GM23338 (cell line): ENCODE measurements around the gene ART1. TPM values are rescaled to one million over a fixed set of nuclear protein-coding genes. Genes with fewer than 3 reads are reported as not detected.
A peak's percentile ranks its signal among the peaks of the same experiment; 100 is the strongest.
"Not testable (repeated sequence)": the region's sequence is repeated elsewhere in the genome, so short reads cannot be mapped to it uniquely, and the experiment has no call there.

ENCODE experiments used
- ATAC-seq: fragments of 200-7000 bp; cut with Tn5 transposase; 3 replicates; pipeline ENCODE4 v1.9.1; 2020
- DNase-seq: peaks from one replicate; pipeline ENCODE4 v3.0.0-alpha.2; 2015; ENCODE audit warnings: low spot score
- H2AFZ ChIP-seq: fragments of 200-600 bp; sonication (generic); 2 replicates; pipeline ENCODE4 v1.8.0; 2016; ENCODE audit warnings: antibody characterized with exemption, mild to moderate bottlenecking, moderate library complexity
- H3F3A ChIP-seq: fragments of 200-600 bp; sonication (generic); replicated peaks from 2 replicates; pipeline ENCODE4 v1.8.0; 2017; ENCODE audit warnings: antibody characterized with exemption, mixed run types, low read depth
- H3K27ac ChIP-seq: fragments of 200-600 bp; sonication (generic); 2 replicates; pipeline ENCODE4 v1.6.1; 2016; ENCODE audit warnings: low read depth
- H3K27me3 ChIP-seq: fragments of 200-600 bp; sonication (generic); 2 replicates; pipeline ENCODE4 v1.8.0; 2016; ENCODE audit warnings: mild to moderate bottlenecking, mixed run types, moderate library complexity; ENCODE audit not compliant: insufficient read depth
- H3K36me3 ChIP-seq: fragments of 200-600 bp; sonication (generic); 2 replicates; pipeline ENCODE4 v1.8.0; 2016; ENCODE audit warnings: mild to moderate bottlenecking; ENCODE audit not compliant: insufficient read depth
- H3K4me1 ChIP-seq: fragments of 200-600 bp; sonication (generic); 2 replicates; pipeline ENCODE4 v1.8.0; 2016; ENCODE audit warnings: mild to moderate bottlenecking, moderate library complexity; ENCODE audit not compliant: insufficient read depth
- H3K4me2 ChIP-seq: fragments of 200-600 bp; sonication (generic); 2 replicates; pipeline ENCODE4 v1.7.1; 2017; ENCODE audit warnings: mixed run types
- H3K4me3 ChIP-seq: fragments of 200-600 bp; sonication (generic); 2 replicates; pipeline ENCODE4 v1.6.1; 2016; ENCODE audit warnings: mixed run types
- H3K79me2 ChIP-seq: fragments of 200-600 bp; sonication (generic); replicated peaks from 2 replicates; pipeline ENCODE4 v1.8.0; 2017; ENCODE audit warnings: mild to moderate bottlenecking; ENCODE audit not compliant: insufficient read depth
- H3K9me2 ChIP-seq: fragments of 200-600 bp; sonication (generic); 2 replicates; pipeline ENCODE4 v1.8.0; 2017; ENCODE audit not compliant: insufficient read depth
- H4K20me1 ChIP-seq: fragments of 200-600 bp; sonication (generic); replicated peaks from 2 replicates; pipeline ENCODE4 v1.8.0; 2017; ENCODE audit warnings: mild to moderate bottlenecking; ENCODE audit not compliant: insufficient read depth
- H3K27ac Mint-ChIP-seq: 2 replicates; pipeline ENCODE4 v1.8.0; 2020; ENCODE audit warnings: inconsistent platforms, mild to moderate bottlenecking, moderate library complexity, mixed read lengths
- H3K27me3 Mint-ChIP-seq: 3 replicates; pipeline ENCODE4 v1.8.0; 2022; ENCODE audit warnings: low read depth, mild to moderate bottlenecking, moderate library complexity, mixed read lengths, inconsistent platforms; ENCODE audit not compliant: insufficient read depth, poor library complexity
- H3K36me3 Mint-ChIP-seq: 3 replicates; pipeline ENCODE4 v1.8.0; 2021; ENCODE audit warnings: low read depth, mild to moderate bottlenecking, inconsistent platforms, moderate library complexity, mixed read lengths
- H3K4me1 Mint-ChIP-seq: 3 replicates; pipeline ENCODE4 v1.8.0; 2020; ENCODE audit warnings: mild to moderate bottlenecking, inconsistent platforms, mixed read lengths
- H3K4me3 Mint-ChIP-seq: 3 replicates; pipeline ENCODE4 v1.8.0; 2021; ENCODE audit warnings: moderate library complexity, mild to moderate bottlenecking, inconsistent platforms, mixed read lengths
- H3K9me3 Mint-ChIP-seq: 3 replicates; pipeline ENCODE4 v1.8.0; 2020; ENCODE audit warnings: moderate library complexity, mild to moderate bottlenecking, inconsistent platforms, mixed read lengths
- CREB1 ChIP-seq: fragments of 250-450 bp; sonication (Bioruptor Pico); IDR thresholded peaks from 2 replicates; pipeline ENCODE4 v1.5.0; 2020; ENCODE audit warnings: low read depth, mild to moderate bottlenecking, moderate library complexity
- EZH2 ChIP-seq: fragments of 200-600 bp; sonication (generic); IDR thresholded peaks from one replicate; pipeline ENCODE4 v1.8.0; 2017; ENCODE audit warnings: antibody characterized with exemption, mild to moderate bottlenecking, low read depth; ENCODE audit not compliant: unreplicated experiment
- JUNB ChIP-seq: IDR thresholded peaks from one replicate; pipeline ENCODE4 v1.6.1; 2016; ENCODE audit warnings: antibody characterized with exemption; ENCODE audit not compliant: unreplicated experiment
- NANOG ChIP-seq: IDR thresholded peaks from 2 replicates; pipeline ENCODE4 v1.6.1; 2016; ENCODE audit warnings: antibody characterized with exemption, borderline replicate concordance
- POLR2AphosphoS5 ChIP-seq: IDR thresholded peaks from 2 replicates; pipeline ENCODE4 v1.6.1; 2016; ENCODE audit warnings: antibody characterized with exemption, low read depth
- STAT1 ChIP-seq: IDR thresholded peaks from one replicate; pipeline ENCODE4 v1.6.1; 2016; ENCODE audit warnings: antibody characterized with exemption; ENCODE audit not compliant: unreplicated experiment
- ZNF114 ChIP-seq: fragments of 250-450 bp; sonication (Bioruptor Pico); IDR thresholded peaks from 2 replicates; pipeline ENCODE4 v1.5.0; 2020; ENCODE audit warnings: mild to moderate bottlenecking, moderate library complexity
- polyA plus RNA-seq: library from polyadenylated mRNA; unstranded; fragments of >200 nt; fragmentation: Nextera tagmentation; extraction: Ambion mirVana; gene quantifications from 2 replicates; pipeline ENCODE4 v1.2.1, GENCODE V29; 2016
- total RNA-seq: library from RNA; depleted of rRNA; stranded (reverse); fragments of >200 nt; shearing (Covaris generic); gene quantifications from 2 replicates; pipeline ENCODE4 v1.2.3, GENCODE V29; 2014
- TF ChIP-seq, protein P1 (sequence below), 2 experiments: fragments of 200-600 bp in 1 of 2; sonication (generic) in 1 of 2; conservative IDR thresholded peaks; 2 replicates each; pipeline versions ENCODE4 v1.5.1 to v1.6.1; 2016 to 2017; ENCODE audit warnings: antibody characterized with exemption in 2 of 2, low read depth in 2 of 2, mild to moderate bottlenecking in 2 of 2, moderate library complexity in 1 of 2

ART1 gene
- total and polyA plus RNA-seq, 2 experiments from 2014 or later: not detected

DNA sequence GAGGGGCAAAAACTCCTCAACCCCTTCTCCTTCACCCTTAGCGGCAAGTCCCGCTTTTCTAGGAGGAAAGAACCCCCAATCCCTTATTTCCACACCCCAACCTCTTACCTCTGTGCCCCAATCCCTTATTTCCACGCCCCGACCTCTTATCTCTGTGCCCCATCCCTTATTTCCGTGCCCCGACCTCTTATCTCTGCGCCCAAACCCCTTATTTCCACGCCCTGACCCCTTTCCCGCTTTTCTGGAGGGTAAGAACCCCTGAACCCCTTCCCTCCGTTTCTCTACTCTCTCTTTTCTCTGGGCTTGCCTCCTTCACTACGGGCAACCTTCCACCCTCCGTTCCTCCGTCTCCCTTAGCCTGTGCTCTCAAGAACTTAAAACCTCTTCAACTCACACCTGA is 3.9 kb downstream of the ART1 start:
- H3K27ac ChIP-seq, H3K79me2 ChIP-seq, H4K20me1 ChIP-seq, H3K36me3 ChIP-seq, H3K4me3 Mint-ChIP-seq, H2AFZ ChIP-seq, H3K4me2 ChIP-seq, H3K27ac Mint-ChIP-seq, DNase-seq, H3F3A ChIP-seq, H3K4me1 Mint-ChIP-seq, H3K4me1 ChIP-seq, ATAC-seq, H3K9me2 ChIP-seq, H3K27me3 ChIP-seq, H3K4me3 ChIP-seq: not testable (repeated sequence)
- Mint-ChIP-seq H3K27me3 (peaks cover 12% of the 10 kb centered on the region), H3K36me3 (peaks cover 28% of the 10 kb centered on the region), H3K9me3 (peaks cover 42% of the 10 kb centered on the region)

DNA sequence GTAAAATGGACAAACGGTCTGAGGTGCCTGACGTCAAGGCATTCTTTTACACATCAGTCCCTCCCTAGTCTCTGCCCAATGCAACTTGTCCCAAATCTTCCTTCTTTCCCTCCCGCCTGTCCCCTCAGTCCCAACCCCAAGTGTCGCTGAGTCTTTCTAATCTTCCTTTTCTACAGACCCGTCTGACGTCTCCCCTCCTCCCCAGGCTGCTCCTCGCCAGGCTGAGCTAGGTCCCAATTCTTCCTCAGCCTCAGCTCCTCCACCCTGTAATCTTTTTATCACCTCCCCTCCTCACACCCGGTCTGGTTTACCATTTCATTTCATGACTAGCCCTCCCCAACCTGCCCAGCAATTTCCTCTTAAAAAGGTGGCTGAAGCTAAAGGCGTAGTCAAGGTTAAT is 4.4 kb downstream of the ART1 start:
- not testable (repeated sequence) for H3K4me1 ChIP-seq, H3K4me2 ChIP-seq, H3K36me3 ChIP-seq, H3K27me3 ChIP-seq, H2AFZ ChIP-seq, H3K4me3 ChIP-seq, H3K79me2 ChIP-seq, H3K4me3 Mint-ChIP-seq, H3F3A ChIP-seq, ATAC-seq, H4K20me1 ChIP-seq, H3K9me2 ChIP-seq, H3K27ac ChIP-seq, H3K27ac Mint-ChIP-seq, H3K4me1 Mint-ChIP-seq, DNase-seq
- peaks cover 26% of the 10 kb centered on the region for H3K36me3 Mint-ChIP-seq
- H3K27me3 Mint-ChIP-seq: peaks cover 12% of the 10 kb centered on the region
- peaks cover 40% of the 10 kb centered on the region for H3K9me3 Mint-ChIP-seq

DNA sequence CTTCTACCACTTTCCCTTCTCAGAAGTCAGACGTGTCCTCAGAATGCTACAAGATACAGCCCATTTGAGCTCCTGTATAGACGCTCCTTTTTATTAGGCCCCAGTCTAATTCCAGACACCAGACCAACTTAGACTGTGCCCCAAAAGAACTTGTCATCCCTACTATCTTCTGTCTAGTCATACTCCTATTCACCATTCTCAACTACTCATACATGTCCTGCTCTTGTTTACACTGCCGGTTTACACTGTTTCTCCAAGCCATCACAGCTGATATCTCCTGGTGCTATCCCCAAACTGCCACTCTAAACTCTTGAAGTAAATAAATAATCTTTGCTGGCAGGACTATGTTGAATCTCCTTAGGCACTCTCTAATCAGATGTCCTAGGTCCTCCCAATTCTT is 7.6 kb downstream of the ART1 start:
- H3K4me3 Mint-ChIP-seq, H3K79me2 ChIP-seq, H2AFZ ChIP-seq, H3K27ac Mint-ChIP-seq, H3K4me1 ChIP-seq, H3K4me3 ChIP-seq, H3K27me3 Mint-ChIP-seq, H3K36me3 ChIP-seq, H3K9me2 ChIP-seq, H3K27me3 ChIP-seq, H3F3A ChIP-seq, H3K4me2 ChIP-seq, DNase-seq, ATAC-seq, H4K20me1 ChIP-seq, H3K4me1 Mint-ChIP-seq, H3K27ac ChIP-seq: not testable (repeated sequence)
- Mint-ChIP-seq H3K36me3 (peaks cover 17% of the 10 kb centered on the region), H3K9me3 (peaks cover 27% of the 10 kb centered on the region)

DNA sequence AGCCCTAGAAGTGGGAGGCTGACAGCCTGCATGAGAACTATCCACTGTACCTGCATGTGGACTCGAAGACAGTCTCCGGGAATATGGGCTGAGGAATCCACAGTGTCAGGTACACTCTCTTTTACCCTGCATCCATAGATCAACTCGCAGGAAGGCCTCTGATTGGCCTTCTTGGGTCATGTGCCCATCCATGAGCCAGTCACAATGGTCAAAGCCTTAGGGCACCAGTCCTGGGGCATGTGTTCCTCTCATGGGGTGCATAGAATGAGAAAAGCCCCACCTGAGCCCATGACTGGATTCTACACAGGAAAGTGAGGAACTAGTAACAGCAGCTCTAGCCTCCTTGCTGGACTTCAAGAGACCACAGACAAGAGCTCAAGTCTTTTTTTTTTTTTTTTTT is 10.6 kb downstream of the ART1 start:
- Mint-ChIP-seq H3K4me3 (no peak overlapping the region), H3K27ac (no peak overlapping the region), H3K36me3 (no peaks in the 10 kb centered on the region; the same call in 2 of the 3 replicates), H3K27me3 (peaks cover 8% of the 10 kb centered on the region), H3K9me3 (peaks cover 10% of the 10 kb centered on the region; the same call in 2 of the 3 replicates), H3K4me1 (no peaks in the 10 kb centered on the region)
- H2AFZ ChIP-seq: peak overlapping the region; percentile 38; the same call in 1 of the 2 replicates
- H3K4me3 ChIP-seq: no peak overlapping the region
- H3K79me2 ChIP-seq: no peaks in the 10 kb centered on the region
- H3K9me2 ChIP-seq: no peaks in the 10 kb centered on the region; the same call in 1 of the 2 replicates
- no peaks in the 10 kb centered on the region for H3K4me1 ChIP-seq
- TF ChIP-seq, protein P1, sequence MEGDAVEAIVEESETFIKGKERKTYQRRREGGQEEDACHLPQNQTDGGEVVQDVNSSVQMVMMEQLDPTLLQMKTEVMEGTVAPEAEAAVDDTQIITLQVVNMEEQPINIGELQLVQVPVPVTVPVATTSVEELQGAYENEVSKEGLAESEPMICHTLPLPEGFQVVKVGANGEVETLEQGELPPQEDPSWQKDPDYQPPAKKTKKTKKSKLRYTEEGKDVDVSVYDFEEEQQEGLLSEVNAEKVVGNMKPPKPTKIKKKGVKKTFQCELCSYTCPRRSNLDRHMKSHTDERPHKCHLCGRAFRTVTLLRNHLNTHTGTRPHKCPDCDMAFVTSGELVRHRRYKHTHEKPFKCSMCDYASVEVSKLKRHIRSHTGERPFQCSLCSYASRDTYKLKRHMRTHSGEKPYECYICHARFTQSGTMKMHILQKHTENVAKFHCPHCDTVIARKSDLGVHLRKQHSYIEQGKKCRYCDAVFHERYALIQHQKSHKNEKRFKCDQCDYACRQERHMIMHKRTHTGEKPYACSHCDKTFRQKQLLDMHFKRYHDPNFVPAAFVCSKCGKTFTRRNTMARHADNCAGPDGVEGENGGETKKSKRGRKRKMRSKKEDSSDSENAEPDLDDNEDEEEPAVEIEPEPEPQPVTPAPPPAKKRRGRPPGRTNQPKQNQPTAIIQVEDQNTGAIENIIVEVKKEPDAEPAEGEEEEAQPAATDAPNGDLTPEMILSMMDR (conservative IDR thresholded peaks at IDR 0.05; ENCODE audit: low read depth in 2 of 2): no peak
- TF ChIP-seq NANOG (no peak), JUNB (no peak), POLR2AphosphoS5 (no peak), CREB1 (CRISPR knock-in tag) (no peak), ZNF114 (CRISPR knock-in tag) (no peak), STAT1 (no peak), EZH2 (no peak)
- H3K27ac ChIP-seq: no peak overlapping the region
- no peaks in the 10 kb centered on the region for H3K27me3 ChIP-seq
- H3F3A ChIP-seq: no peaks in the 10 kb centered on the region
- ATAC-seq (peak; percentile 40; the same call in 2 of the 3 replicates), DNase-seq (no peak)
- no peaks in the 10 kb centered on the region for H3K36me3 ChIP-seq
- H4K20me1 ChIP-seq: no peaks in the 10 kb centered on the region
- no peak overlapping the region for H3K4me2 ChIP-seq

DNA sequence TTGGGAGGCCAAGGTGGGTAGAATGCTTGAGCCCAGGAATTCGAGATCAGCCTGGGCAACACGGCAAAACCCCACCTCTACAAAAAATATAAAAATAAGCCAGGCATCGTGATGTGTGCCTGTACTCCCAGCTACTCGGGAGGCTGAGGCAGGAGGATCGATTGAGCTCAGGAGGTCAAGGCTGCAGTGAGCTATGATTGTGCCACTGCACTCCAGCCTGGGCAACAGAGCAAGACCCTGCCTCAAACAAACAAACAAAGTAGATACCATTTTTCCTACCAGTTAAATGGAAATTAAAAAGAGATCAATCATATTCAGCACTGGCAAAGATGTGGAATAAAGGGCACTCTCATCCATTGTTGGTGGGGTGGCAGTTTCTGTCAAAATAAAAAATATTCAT is 12.4 kb downstream of the ART1 start:
- not testable (repeated sequence) for H3K4me3 ChIP-seq, H3K36me3 ChIP-seq, H3K4me3 Mint-ChIP-seq, DNase-seq, H2AFZ ChIP-seq, H3K9me3 Mint-ChIP-seq, H4K20me1 ChIP-seq, H3K27ac ChIP-seq, H3K9me2 ChIP-seq, H3K4me1 Mint-ChIP-seq, ATAC-seq, H3K4me1 ChIP-seq, H3K4me2 ChIP-seq, H3K79me2 ChIP-seq, H3K27me3 ChIP-seq, H3F3A ChIP-seq, H3K27ac Mint-ChIP-seq, H3K36me3 Mint-ChIP-seq
- H3K27me3 Mint-ChIP-seq: peaks cover 11% of the 10 kb centered on the region
